GM19025 (cell line): ENCODE results near the gene PRELID3B.
"Not testable (repeated sequence)": the region's sequence is repeated elsewhere in the genome, so short reads cannot be mapped to it uniquely, and the experiment has no call there.

Source experiments
- ATAC-seq: cut with Tn5 transposase; IDR thresholded peaks from one replicate; pipeline ENCODE4 v1.9.1; 2021; ENCODE audit warnings: mild to moderate bottlenecking, low read depth, moderate library complexity; ENCODE audit not compliant: unreplicated experiment

The PRELID3B gene

DNA sequence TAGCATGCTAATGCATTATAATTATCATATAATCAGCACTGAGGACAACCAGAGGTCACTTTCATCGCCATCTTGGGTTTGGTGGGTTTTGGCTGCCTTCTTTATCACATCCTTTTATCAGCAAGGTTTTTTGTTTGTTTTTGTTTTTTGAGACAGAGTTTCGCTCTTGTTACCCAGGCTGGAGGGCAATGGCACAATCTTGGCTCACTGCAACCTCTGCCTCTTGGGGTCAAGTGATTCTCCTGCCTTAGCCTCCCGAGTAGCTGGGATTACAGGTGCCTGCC is 30.8 kb downstream of the PRELID3B start:
- not testable (repeated sequence) for ATAC-seq

DNA sequence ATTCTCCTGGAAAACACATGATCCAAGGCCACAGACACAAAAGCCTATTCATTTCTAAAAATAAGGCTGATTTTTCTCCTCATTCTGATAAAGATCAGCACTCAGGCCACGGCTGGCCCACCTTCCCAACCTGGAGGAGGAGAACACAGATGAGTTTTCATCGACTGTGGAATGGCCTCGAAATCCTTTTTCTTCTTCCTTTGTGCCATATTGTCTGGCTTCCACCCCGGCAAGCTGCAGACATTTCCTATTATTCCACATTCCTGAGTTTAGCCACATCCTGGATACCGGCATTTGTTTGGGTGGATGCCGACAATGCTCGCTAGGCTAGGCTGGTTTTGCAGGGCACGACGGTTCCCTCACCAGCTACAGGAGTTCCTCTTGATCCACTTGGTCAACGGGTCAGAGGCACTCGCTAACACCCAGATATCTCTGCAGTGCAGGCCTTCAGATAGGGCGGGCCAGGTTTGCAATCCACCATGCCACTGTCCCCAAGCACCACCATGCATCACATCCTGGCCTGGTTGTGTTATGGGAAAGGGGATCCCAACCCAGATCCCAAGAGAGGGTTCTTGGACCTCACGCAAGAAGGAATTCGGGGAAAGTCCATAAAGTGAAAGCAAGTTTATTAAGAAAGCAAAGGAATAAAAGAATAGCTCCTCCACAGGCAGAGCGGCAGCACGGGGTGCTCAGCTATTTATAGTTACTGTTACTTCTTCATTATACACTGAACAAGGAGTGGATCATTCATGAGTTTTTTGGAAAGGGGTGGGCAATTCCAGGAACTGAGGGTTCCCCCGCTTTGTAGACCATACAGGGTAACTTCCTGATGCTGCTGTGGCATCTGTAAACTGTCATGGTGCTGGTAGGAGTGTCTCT is 31.4 kb downstream of the PRELID3B start:
- ATAC-seq: no peak

DNA sequence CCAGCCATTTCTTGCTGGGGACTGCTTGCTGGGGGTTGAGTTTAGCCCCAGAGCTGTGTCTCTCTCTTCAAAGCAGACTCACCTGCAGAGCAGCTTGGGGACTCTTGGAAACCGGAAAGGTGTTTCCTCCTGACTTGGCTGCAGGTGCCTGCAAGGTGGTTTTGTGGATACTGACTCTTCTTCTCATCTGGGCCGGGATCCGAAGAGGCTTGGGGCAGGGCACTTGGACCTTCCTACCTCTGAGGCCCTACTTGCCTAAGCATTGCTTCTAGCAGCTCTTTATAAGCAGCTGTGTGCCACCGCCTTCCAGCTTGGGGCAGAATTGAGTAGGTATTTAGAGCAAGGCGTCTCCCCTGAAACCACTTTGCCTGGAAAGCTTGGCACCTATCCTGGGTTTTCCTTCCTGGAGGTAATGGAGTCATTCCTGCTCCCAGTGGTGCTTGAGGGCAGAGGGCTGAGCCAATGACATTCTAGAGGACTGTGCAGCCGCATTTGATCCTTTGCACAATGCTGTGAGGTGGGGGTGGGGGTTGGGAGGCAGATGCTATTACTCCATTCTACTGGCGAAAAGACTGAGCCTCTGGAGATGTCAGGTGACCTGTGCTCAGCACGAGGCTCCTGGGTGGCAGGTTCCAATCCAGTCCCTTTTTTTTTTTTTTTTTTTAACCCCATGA is 32.1 kb downstream of the PRELID3B start:
- no peak for ATAC-seq

DNA sequence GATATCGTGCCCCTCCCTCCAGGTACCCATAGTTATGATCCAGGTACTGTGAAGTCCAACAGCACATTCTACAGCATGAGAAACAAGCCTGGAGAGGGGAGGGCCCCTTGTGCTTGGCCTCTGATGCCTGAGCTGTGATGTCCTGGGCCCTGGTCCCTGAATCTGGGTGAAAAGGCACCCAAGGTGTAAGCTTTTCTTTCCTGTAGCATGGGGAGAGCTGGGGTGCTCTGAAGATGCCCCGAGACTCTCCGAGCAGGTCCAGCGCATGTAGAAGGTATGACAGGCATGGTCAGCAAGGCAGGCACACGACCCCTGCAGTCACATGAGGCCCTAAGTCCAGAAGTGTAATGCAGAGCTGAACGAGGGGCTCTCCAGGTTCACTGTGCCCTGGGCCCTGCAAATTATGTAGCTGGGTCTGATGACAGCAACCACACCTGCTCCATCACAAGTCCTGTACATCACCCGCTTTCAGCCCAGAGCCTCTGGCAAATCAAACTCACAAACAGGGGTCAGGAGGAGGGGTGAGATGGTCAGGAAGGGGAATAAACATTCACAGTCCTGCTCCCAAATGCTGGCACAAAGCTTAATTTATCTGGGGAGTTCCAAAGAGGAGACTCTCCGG is 33.8 kb downstream of the PRELID3B start:
- no peak for ATAC-seq

DNA sequence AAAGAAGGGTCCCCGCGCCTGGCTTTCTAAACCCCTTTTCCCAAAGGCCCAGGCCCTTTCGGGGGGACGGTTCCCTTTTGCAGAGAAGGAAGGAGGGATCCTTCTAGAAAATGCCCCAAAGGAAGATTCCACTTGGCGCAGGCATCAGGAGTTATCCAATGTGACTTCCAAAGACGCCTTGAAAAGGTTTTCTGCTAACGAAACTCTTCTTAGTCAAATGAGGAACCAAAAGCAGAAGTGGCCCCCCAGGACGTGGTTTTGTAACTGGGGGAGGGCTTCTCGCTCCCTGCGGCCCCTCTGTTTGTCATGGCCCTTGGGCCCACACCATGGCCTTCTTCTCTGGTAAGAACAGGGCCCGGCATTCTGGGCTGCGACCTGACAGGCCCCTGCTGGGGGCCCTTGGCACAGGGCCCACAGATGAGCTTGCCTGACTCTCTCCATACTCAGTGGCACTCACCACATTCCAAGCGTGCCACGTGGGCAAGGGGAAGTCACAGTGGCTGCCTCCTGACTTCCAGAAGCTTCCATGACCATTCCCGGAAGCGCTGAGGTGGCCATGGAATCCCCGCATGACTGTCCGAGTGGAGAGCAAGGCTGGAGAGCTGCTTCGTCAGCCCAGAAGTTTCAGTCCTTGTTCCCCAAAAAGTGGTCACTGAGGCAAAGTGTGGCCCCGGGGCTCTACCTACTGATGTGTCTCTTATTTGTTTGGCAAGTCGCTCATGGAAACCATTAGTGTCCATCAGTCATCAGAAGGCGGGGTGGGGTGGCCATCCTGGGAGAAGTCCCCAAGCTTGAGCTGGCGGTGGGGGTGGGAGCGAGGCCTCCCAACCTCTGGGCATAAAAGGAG is 34.7 kb downstream of the PRELID3B start:
- ATAC-seq: no peak

DNA sequence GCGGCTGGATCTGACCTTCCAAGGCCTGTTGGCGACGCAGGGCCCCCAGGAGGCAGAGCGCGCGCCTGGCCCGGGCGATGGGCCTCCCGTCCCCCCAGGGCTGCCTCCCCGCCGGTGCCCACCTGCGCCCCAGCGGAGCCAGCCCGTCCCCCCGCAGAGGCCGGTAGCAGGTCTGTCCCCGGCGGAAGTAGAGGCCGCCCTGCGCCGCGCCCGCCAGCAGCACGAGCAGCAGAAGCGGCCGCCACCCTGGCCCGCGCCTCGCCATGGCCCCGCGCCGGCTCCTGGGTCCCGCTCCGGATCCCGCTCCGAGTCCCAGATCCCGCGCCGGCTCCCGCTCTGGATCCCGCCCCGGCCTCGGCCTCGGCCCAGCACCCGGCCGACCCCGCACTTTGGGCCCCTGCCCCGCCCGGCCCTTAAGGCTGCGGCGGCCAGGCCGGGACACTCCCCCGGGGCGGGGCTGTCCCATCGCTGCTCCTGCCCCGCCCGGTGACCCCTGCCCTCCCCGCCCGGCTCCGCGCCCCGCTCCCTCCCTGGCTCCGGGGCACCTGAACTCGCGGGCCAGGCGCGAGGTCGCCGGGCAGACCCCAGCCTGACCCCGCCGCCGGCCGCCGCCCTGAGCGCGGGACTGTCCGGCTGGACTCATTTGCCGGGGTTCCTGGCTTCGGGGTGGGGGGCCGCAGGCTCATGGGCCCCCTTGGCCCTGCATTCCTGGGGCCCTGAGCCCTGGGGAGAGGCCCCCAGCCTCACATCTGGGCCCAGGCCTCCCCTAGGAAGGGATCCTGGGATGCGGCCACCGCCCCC is 35.5 kb downstream of the PRELID3B start, which contains the start of gene CTSZ:
CTSZ (minus strand) TSS at position 391 of the 801 bp plus-strand sequence; CDS start at position 265, 126 bp downstream.
- ATAC-seq: peak; percentile 35

DNA sequence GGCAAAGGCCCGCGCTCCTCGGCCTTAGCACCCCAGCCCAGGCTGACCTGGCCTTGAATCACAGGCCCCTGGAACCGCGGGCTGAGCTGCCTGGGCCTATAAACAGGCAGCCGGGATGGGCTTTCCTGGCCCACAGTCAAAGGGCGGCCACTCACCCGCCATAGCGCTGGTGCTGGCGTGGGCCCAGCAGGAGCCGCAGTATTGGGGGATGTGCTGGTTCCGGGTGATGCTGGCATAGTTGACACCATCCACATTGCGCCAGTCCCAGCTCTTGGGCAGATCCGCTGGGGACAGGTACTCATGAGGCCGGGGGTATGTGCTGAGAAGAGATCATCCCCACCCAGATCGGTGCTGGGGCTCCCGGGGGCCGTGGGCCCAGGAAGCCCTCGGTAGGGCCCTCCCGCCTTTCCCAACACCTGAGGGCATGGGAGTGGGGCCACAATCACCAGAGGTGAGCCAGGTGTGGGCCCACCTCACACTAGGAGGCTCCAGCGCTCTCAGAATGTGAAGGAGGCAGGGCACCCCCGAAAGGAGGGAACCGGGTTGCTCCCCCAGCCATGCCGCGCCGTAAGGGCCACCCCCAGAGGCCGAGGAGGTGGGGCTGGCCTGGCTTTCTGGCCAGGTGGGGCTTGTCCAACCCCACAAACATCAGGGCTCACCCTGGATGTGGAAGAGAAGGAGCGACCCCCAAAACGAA is 36.3 kb downstream of the PRELID3B start:
- no peak for ATAC-seq

DNA sequence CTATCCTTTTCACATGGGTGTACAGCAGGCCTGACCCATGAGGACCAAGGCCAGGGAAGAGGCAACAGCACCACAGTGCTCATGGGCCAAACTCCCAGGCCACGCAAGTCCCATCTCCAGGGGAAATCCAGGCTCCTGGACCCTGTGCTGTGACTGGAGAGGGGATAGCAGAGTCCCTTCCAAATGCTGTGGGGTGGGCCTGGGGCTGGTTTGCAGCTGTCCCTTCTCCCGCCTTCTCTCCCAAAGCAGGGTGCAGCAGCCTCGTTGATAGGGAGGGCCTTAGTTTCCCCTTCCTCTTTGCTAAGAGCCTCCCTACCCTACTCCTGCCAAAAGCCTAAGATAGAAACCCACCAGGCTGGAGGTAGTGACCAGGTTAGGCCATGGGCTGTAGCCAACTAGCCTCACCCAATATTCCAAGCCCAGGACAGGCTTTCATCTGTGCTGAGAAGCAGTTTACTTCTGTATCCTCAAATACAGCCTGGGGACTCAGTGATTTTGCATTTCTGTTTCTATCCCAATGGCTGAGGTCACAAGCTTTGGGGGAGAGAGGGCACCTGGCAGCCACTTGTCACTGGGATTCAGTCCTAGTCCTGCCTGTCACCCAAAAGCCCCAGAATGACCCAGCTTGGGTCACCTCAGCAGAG is 36.9 kb downstream of the PRELID3B start:
- ATAC-seq: no peak

DNA sequence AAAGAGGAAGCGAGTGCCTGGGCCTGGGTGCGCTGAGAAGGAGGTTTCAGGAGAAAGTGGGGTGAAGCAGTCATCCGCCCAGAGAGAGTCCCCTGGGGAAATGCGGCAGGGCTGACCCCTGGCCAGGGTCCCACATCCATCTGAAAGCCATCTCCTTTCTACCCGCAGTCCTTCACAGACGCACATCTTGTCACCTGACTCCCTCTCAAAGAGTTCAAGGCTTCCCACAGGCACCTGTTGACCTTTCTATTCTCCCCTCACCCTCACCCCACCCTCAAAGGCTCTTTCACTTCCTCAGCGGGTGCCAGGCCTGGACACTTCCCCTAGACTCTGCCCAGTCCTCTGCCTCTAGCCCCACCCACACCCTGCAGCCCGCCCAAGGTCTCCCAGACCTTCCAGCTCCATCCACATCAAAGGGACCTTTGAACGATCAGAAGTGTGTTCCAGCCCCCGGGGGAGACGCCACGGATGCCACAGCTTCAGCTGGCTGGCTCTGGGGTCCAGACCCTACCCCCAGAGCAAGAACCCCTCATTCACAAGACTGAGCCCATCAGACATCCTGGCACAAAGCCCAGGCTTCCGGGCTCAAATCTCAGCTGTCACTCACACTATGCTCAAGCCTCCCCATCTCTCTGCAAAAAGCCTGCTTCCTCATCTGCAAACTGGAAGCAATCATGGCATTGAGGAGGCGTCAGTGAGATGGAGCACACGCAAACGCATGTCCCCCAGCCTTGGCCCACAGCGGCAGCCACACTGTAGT is 37.6 kb downstream of the PRELID3B start:
- peak; percentile 54 for ATAC-seq

DNA sequence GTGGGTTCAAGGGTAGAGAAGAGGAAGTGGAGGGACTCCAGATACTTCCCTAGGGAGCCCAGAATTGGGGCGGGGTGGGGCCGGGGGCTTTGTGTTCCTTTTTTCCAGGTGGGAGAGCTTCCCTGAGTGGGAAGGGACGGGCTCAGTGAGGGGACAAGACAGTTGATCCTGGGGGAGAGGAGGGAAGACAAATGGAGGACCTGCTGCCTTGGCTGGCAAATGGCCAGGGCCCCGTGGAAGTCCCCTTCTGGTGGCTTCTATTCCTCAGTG is 38.2 kb downstream of the PRELID3B start:
- no peak for ATAC-seq

DNA sequence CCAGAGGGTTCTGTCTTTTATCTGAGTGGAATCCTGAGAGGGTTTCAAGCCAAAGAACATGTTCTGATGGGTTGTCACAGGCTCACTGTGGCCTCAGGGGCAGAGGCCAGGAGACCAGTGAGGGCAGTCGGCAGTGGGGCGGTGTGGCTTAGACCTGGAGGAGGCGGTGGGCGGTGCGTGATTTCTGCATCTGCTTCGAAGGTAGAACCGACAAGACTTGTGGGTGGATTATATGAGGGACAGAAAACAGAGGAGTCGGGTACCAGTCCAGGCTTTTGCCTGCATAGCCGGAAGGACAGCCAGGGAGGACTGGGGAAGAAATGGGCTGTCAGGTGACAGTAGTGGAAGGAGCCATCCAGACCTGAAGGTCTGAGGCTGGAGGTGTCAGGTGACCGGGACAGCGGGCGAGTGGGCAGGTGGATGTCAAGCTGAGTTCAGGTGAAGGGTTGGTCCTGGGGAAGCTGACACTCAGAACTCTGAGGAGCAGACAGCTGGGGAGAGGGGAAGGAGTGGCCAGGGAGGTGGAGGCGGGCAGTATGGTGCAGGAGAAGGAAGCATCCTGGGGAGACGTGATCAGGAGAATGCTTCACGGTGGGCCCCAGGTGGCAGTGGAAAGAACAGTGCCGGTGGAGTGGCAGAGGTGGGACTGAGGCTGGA is 38.6 kb downstream of the PRELID3B start:
- ATAC-seq: no peak

DNA sequence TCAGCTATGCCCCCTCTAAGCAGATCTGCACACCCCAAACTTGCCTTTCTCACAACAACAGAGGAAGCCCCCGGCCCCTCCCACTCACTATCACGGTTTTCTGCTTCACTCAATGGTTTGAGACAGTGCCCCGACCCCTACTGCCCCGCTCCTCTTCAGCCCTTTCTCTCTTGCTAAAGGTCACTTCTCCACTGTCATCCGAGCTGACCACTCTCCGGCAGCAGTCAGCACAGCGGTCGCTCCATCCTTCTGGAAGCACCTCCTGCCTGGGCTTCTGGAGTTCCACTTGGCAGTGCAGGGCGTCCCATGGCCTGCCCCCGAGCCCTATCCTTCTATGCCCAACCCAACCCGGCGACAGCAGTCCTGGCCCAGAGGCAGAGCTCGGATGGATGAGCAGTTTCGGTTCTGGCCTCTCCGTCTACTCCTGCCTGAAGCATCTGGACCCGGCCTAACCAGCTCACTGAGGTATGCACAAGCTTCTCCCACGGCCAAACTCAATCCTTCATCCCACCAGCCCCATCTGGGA is 39.6 kb downstream of the PRELID3B start:
- ATAC-seq: no peak

DNA sequence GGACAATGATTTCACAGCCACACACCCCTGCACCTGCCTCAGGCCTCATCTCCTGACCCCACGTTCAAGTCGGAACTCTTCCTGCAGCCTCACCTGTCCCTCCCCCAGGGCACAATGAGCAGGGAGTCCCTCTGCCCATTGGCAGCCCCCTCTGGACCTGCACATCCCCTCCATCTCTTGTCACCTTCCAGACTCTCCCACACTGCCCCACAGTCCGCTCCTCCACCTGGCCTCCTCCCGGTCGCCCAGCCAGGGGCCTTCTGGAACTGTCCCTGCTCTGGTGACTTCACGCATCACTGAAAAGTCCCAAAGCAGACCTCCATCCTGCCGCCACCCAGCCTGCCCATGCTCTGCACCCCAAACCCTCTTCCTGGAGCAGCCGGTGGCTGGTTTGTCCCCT is 40.2 kb downstream of the PRELID3B start:
- no peak for ATAC-seq

DNA sequence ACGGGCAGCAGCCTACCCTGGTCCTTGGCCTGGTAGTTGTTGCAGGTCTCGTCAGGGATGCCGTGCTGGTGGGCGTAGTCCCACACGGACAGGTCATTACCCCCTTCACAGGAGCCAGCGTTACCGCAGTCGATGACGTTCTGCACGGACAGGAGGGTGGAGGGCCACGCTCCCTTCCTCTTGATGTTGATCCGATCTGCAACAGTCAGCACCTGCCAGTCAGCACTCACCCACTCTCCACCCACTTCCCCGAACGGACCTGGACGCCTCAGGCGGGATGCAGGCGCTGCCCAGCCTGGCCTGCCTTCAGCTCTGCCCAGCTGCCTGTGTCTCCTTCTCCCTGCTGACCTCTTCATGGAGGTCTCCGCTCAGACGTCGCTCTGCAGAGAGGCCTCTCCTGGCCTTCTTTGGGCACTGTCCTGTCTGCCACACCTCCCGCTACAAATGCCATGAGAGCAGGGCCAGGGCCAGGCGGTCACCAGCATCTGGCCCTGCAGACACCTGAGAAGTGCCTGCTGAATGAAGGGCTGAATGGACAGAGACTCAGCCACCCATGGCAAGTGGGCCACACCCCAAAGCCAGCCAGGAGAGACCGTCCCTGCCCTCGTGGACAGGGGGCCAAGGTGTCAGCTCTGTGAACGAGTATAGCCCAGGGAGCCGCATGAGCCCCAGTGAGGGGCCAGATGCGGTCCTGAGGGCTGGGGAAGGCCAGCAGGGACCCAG is 41.0 kb downstream of the PRELID3B start:
- ATAC-seq: no peak

DNA sequence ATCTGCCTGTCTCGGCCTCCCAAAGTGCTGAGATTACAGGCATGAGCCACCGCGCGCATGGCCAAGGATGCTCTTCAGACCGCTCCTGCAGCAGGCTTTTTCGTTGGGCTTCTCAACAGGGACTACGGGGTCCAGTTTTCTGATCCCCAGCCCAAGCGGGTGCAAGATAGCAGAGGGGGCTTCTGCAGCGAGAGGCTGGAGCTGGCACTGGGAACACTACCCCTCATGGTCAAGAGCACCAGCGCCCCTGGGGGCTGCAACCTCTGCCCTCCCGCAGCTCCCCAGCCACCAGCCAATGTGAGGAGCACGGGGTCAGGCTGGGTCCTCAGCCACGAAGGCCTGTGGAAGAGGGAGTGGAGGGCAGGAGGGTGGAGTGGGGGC is 41.5 kb downstream of the PRELID3B start:
- ATAC-seq: no peak

DNA sequence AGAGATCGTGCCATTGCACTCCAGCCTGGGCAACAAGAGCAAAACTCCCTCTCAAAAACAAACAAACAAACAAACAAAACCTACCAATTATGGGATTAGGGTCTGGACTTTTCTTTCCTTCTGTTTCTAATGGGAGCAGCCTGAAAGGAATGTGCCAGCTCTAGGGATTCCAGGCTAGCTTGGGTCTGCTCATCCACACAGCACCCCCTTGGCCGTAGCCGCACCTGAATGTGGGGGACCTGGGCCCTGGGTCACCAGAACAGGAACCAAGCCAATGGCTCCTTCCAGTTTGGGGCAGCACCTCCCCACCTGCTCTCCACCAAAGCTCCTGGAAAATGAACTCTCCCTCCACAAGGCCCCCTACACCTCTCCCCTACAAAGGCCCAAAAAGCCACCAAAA is 42.3 kb downstream of the PRELID3B start:
- no peak for ATAC-seq

DNA sequence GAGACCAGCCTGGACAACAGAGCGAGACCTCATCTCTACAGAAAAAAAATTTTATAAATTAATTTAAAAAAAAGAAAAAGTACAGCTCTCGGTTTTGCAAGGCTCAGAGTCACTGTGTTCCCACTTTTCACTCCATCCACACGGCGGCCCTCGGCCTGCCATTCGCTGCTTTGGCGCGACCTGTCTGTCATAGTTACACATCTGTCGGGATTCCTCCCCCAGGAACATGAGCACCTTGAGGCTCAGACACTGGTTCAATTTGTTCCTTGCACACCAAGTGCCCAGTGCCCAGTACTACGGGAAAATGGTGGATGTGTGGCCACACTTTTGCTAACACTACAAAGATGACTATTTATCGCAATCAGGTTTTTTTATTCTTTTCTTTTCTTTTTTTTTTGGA is 43.9 kb downstream of the PRELID3B start:
- no peak for ATAC-seq
